NCI-H82 (cell line): ENCODE results near the gene FBXO9.
A peak's percentile ranks its signal among the peaks of the same experiment; 100 is the strongest.

Source experiments
- DNase-seq: peaks from one replicate; lab custom pipeline; 2025; lab: John Stamatoyannopoulos, UW

The FBXO9 gene

GRCh38 chr6:53065266-53066076, at the start of gene FBXO9:
Gene FBXO9 (plus strand): TSS chr6:53065404. CDS start chr6:53065790, 386 bp downstream.
- DNase-seq = peak; percentile 79

GRCh38 chr6:53015486-53015885, 49.7 kb upstream of the FBXO9 start:
- no peak for DNase-seq

- no peak for DNase-seq
Measured at GRCh38 chr6:53018446-53018845, 46.8 kb upstream of the FBXO9 start.

- DNase-seq = no peak
Measured at GRCh38 chr6:53020005-53020744, 45.0 kb upstream of the FBXO9 start.

GRCh38 chr6:53023323-53023722, 41.9 kb upstream of the FBXO9 start:
- DNase-seq = no peak

- no peak for DNase-seq
Measured at GRCh38 chr6:53026526-53026925, 38.7 kb upstream of the FBXO9 start.

- no peak for DNase-seq
Measured at GRCh38 chr6:53027131-53027718, 38.0 kb upstream of the FBXO9 start.

- DNase-seq = no peak
Measured at GRCh38 chr6:53028467-53028866, 36.7 kb upstream of the FBXO9 start.

- DNase-seq = no peak
Measured at GRCh38 chr6:53029257-53029656, 35.9 kb upstream of the FBXO9 start.

- DNase-seq = peak; percentile 92
Measured at GRCh38 chr6:53029761-53030160, 35.4 kb upstream of the FBXO9 start.

GRCh38 chr6:53031281-53031680, 33.9 kb upstream of the FBXO9 start:
- no peak for DNase-seq

GRCh38 chr6:53032849-53033248, 32.4 kb upstream of the FBXO9 start:
- DNase-seq = no peak

GRCh38 chr6:53033764-53034163, 31.4 kb upstream of the FBXO9 start:
- DNase-seq = no peak

- no peak for DNase-seq
Measured at GRCh38 chr6:53035549-53036213, 29.5 kb upstream of the FBXO9 start.

GRCh38 chr6:53038141-53038540, 27.1 kb upstream of the FBXO9 start:
- DNase-seq = no peak

- peak; percentile 23 for DNase-seq
Measured at GRCh38 chr6:53038596-53038995, 26.6 kb upstream of the FBXO9 start.

- DNase-seq = no peak
Measured at GRCh38 chr6:53041356-53041755, 23.8 kb upstream of the FBXO9 start.

GRCh38 chr6:53042112-53042511, 23.1 kb upstream of the FBXO9 start:
- DNase-seq = no peak

GRCh38 chr6:53043581-53043980, 21.6 kb upstream of the FBXO9 start:
- DNase-seq = peak; percentile 48

- DNase-seq = peak; percentile 74
Measured at GRCh38 chr6:53044071-53044470, 21.1 kb upstream of the FBXO9 start.

GRCh38 chr6:53044572-53044971, 20.6 kb upstream of the FBXO9 start:
- no peak for DNase-seq

- no peak for DNase-seq
Measured at GRCh38 chr6:53045891-53046673, 19.1 kb upstream of the FBXO9 start.
